Stimulated activated memory B cell treated with anti-CD40 and anti-IgM and Interleukin-4, amounts not matched to agents 10 μg/mL and 1 μg/mL and 100 μg/mL, for 72 hours (primary cell): Measurements from ENCODE around the gene DDX47.
"Not testable (repeated sequence)": the region's sequence is repeated elsewhere in the genome, so short reads cannot be mapped to it uniquely, and the experiment has no call there.

Experiments
- ATAC-seq: fragments of 150-1000 bp; cut with Tn5 transposase; 2 replicates; pipeline ENCODE4 v1.10.0; 2021
- H3K27ac Mint-ChIP-seq: one replicate; pipeline ENCODE4 v1.8.0; 2022; ENCODE audit warnings: mild to moderate bottlenecking, mixed read lengths
- H3K27me3 Mint-ChIP-seq: one replicate; pipeline ENCODE4 v1.8.0; 2022; ENCODE audit warnings: mixed read lengths
- H3K36me3 Mint-ChIP-seq: one replicate; pipeline ENCODE4 v1.8.0; 2022; ENCODE audit warnings: mixed read lengths
- H3K4me1 Mint-ChIP-seq: one replicate; pipeline ENCODE4 v1.8.0; 2022; ENCODE audit warnings: mixed read lengths
- H3K4me3 Mint-ChIP-seq: one replicate; pipeline ENCODE4 v1.8.0; 2022; ENCODE audit warnings: mild to moderate bottlenecking, moderate library complexity, mixed read lengths
- H3K9me3 Mint-ChIP-seq: one replicate; pipeline ENCODE4 v1.8.0; 2022; ENCODE audit warnings: mixed read lengths

The DDX47 gene

DNA sequence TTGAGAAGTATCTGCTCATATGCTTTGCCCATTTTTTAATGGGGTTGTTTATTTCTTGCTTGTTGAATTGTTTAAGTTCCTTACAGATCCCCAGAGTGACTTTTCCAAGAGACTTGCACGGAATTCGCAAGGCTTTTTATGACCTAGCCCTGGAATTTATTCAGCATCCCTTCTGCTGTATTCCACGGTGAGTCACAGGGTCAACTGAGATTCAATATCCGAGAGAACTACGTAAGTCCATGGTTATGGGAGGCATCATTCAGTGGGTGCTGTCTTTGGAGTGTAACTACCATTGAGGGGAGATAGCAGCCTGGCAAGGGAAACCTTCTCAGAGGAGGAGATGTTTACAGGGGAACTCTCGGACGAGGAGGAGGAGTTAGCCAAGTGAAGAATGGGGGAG, 57.3 kb downstream of the DDX47 start:
- no peaks in the 10 kb centered on the region for H3K9me3 Mint-ChIP-seq
- no peaks in the 10 kb centered on the region for H3K27me3 Mint-ChIP-seq
- H3K4me3 Mint-ChIP-seq, result no peak overlapping the region
- ATAC-seq, result no peak
- H3K4me1 Mint-ChIP-seq, result no peaks in the 10 kb centered on the region
- H3K36me3 Mint-ChIP-seq, result peaks cover 10% of the 10 kb centered on the region
- H3K27ac Mint-ChIP-seq, result no peak overlapping the region

DNA sequence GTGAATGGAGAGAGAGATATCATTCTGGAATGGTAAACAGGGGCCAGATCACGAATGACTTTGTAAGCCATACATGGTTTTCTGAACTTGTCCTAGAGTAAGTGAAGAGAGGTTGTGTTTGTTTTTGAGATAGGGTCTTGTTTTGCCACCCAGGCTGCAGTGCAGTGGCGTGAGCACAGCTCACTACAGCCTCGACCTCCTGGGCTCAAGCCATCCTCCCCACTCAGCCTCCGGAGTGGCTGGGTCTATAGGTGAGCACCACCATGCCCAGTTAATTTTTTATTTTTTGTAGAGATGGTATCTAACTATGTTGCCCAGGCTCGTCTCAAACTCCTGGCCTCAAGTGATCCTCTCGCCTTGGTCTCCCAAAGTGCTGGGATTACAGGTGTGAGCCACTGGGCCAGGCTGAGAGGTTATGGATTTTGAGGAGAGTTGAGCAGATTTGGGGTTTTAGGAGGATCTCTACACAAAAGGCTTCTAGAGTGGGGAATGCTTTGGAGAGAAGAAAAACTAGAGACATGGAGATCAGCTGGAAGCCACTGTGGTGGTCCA, 58.5 kb downstream of the DDX47 start:
- peaks cover 10% of the 10 kb centered on the region for H3K36me3 Mint-ChIP-seq
- no peak overlapping the region for H3K4me3 Mint-ChIP-seq
- no peaks in the 10 kb centered on the region for H3K4me1 Mint-ChIP-seq
- H3K9me3 Mint-ChIP-seq, result no peaks in the 10 kb centered on the region
- no peak overlapping the region for H3K27ac Mint-ChIP-seq
- no peak for ATAC-seq
- no peaks in the 10 kb centered on the region for H3K27me3 Mint-ChIP-seq

DNA sequence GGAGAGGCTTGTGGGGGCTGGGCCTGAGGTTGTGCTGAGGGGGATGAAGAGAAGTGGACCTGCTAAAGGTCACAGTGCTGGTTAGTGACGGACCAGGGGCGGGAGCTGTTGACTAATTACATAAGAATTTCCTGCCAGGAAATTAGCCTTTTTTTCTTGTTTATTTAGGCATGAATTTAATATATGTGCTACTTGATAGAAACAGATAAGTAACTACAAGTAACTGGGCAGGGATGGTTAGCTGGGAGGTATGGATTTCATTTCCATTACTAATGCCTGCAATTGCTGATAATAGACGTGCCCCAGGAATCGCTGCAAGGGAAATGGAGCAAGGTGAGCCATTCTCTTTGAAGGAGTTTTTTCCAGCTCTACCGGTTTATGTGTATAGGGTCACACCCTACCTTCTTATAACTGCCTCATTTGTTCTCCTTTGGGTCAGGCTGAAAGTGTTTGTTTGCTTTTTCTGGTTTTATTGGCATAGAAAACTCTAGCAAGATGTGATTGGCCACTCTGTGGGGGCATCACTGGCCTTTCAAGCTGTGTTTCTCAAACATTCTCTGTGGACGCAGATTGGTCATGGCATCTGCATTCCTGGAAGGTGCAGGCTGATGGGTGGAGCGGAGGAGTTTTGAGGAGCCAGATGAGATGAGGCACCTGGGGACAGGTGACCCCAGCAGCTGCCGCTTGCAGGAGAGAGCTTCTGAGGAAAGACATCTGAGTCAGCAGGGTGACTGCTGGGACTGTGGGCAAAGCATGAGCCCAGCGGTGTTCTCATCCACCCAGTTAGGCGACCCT, 59.2 kb downstream of the DDX47 start:
- ATAC-seq, result no peak
- Mint-ChIP-seq H3K36me3 (peaks cover 10% of the 10 kb centered on the region), H3K9me3 (no peaks in the 10 kb centered on the region), H3K4me3 (no peak overlapping the region), H3K4me1 (no peaks in the 10 kb centered on the region), H3K27ac (no peak overlapping the region), H3K27me3 (no peaks in the 10 kb centered on the region)

DNA sequence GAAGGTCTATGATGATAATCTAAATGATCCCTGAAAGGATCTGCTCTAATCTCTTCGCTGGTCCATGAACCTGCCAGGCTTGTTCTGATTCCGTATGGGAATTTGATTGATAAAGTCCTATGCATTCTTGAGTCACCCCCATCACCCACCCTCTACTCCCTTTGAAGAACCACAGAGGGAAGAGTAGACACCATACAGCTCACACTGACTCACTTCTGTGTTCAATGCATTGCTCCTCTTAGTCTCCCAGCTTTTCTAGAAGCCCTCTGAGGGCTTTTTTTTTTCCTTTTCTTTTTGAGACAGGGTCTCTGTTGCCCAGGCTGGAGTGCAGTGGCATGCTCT, 59.8 kb downstream of the DDX47 start:
- no peak for ATAC-seq
- no peak overlapping the region for H3K4me3 Mint-ChIP-seq
- no peak overlapping the region for H3K27ac Mint-ChIP-seq
- no peaks in the 10 kb centered on the region for H3K27me3 Mint-ChIP-seq
- no peaks in the 10 kb centered on the region for H3K9me3 Mint-ChIP-seq
- H3K36me3 Mint-ChIP-seq, result peaks cover 9% of the 10 kb centered on the region
- H3K4me1 Mint-ChIP-seq, result no peaks in the 10 kb centered on the region

DNA sequence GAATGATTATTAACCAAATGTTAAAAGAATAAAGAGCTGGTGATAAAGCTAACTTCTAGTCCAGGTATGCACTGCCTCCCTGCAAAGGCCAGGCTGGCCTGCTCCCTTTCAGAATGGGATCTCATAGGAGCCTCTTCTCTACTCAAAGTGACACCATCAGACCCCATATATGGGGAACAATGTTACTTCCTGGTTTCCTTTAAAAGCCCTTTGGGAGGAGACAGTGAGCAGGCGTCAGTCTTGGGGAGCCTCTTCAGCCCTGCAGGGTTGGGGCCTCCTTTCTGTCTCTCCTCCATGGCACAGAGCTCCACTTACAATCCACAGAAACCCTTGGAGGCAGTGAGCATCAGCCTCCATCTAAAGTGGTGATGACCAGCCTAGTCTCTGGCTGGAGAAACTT, 60.9 kb downstream of the DDX47 start:
- H3K27ac Mint-ChIP-seq, result no peak overlapping the region
- no peaks in the 10 kb centered on the region for H3K9me3 Mint-ChIP-seq
- no peaks in the 10 kb centered on the region for H3K27me3 Mint-ChIP-seq
- H3K4me3 Mint-ChIP-seq, result no peak overlapping the region
- no peaks in the 10 kb centered on the region for H3K36me3 Mint-ChIP-seq
- no peak for ATAC-seq
- no peaks in the 10 kb centered on the region for H3K4me1 Mint-ChIP-seq

DNA sequence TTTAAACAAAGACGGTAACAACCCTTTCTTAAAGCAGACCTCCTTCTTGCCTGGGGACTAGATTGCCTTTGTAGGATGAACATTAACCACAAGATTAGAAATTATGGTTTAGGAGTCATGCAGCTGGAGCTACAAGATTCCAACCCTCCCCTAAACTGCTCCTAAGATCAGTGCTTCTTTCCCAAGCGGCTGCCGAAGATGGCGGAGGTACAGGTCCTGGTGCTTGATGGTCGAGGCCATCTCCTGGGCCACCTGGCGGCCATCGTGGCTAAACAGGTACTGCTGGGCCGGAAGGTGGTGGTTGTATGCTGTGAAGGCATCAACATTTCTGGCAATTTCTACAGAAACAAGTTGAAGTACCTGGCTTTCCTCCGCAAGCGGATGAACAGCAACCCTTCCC, 62.2 kb downstream of the DDX47 start:
- not testable (repeated sequence) for H3K36me3 Mint-ChIP-seq, H3K4me3 Mint-ChIP-seq, H3K27me3 Mint-ChIP-seq, H3K9me3 Mint-ChIP-seq, H3K4me1 Mint-ChIP-seq, H3K27ac Mint-ChIP-seq, ATAC-seq

DNA sequence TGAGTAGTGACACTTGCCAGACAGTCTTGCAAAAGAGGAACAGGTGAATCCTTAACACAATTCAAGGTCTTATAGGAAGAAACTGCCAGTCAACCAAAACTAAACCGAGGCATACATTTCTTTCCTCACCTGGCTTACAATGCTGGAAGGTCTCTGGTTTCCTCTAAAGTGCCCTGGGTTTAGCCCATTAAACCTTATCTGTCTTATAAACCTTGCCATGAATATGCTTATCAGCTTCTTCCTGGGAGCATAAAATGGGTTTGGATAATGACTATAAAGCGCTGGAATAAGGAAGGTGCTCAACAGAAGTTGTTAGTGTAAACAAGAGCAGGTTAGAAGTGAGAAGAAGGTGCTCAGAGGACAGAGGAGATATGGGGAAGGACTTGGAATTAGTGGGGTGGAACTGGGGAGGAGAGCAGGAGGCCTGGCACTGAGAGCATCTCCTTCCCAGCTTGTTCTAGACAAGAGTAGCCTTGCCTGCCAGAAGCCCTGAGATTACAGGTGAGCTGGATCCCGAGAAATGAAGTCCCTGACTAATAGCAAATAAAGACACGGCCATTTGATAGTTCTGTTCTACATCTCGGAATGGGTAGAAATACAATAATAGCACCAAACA, 64.1 kb downstream of the DDX47 start:
- no peaks in the 10 kb centered on the region for H3K4me1 Mint-ChIP-seq
- no peak overlapping the region for H3K4me3 Mint-ChIP-seq
- no peak overlapping the region for H3K27ac Mint-ChIP-seq
- H3K9me3 Mint-ChIP-seq, result no peaks in the 10 kb centered on the region
- no peak for ATAC-seq
- no peaks in the 10 kb centered on the region for H3K36me3 Mint-ChIP-seq
- H3K27me3 Mint-ChIP-seq, result no peaks in the 10 kb centered on the region

DNA sequence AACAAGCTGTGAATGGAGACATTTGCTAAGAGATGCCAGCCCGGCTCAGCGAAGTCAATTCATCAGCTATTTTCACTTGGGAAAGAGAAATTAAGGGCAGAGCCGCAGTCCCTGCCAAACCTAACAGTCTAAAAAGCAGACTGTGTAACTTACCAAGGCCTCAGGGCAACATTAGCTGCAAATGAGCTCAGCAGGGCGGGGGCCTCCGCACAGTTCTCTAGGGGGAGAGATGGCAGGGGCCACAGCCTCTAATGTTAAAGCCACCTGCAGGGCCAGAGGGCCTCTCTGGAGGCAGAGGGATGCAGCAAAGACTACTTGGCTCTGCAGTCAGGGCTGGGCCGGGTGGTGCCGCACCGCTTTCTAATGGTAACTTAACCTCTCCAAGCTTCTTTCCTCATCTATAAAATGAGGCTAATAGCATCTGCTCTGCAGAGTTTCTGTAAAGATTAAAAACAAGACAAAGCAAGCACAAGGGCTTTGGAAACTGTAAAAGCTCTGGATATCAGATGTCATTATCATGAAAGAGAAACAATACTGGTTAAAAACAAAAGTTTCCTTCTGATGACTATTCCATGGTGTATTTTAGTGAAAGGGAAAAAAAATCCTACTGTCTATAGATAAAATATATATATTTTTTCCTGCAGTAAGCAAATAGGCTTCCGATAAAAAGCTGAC, 64.8 kb downstream of the DDX47 start:
- no peak overlapping the region for H3K27ac Mint-ChIP-seq
- no peaks in the 10 kb centered on the region for H3K9me3 Mint-ChIP-seq
- H3K4me3 Mint-ChIP-seq, result no peak overlapping the region
- no peaks in the 10 kb centered on the region for H3K27me3 Mint-ChIP-seq
- no peaks in the 10 kb centered on the region for H3K36me3 Mint-ChIP-seq
- ATAC-seq, result no peak
- no peaks in the 10 kb centered on the region for H3K4me1 Mint-ChIP-seq
